Occipital lobe (tissue), 2 donors: ENCODE results near the gene DGKI. TPM values are rescaled to one million over a fixed set of nuclear protein-coding genes. Genes with fewer than 3 reads are reported as not detected.

Experiments used
- DNase-seq: peaks from one replicate; lab custom pipeline; 2025; lab: John Stamatoyannopoulos, UW
- total RNA-seq: library from RNA; depleted of rRNA; stranded (reverse); fragments of >200 nt; gene quantifications from one replicate; pipeline ENCODE4 v1.2.3, GENCODE V29; 2014

The DGKI gene
- total RNA-seq, 1 donor from 2014 or later: 202 TPM

- no peak for DNase-seq
Measured at GRCh38 chr7:137545059-137545716, 301.6 kb downstream of the DGKI start.

GRCh38 chr7:137544453-137545058 is 302.2 kb downstream of the DGKI start:
- no peak for DNase-seq

GRCh38 chr7:137539111-137539715 is 307.6 kb downstream of the DGKI start:
- no peak for DNase-seq

- DNase-seq: no peak
Measured at GRCh38 chr7:137538361-137538762, 308.4 kb downstream of the DGKI start.

- DNase-seq: no peak
Measured at GRCh38 chr7:137535579-137535978, 311.2 kb downstream of the DGKI start.

- DNase-seq: no peak
Measured at GRCh38 chr7:137531671-137532070, 315.1 kb downstream of the DGKI start.

GRCh38 chr7:137527634-137528033 is 319.1 kb downstream of the DGKI start:
- DNase-seq: no peak

GRCh38 chr7:137523171-137523570 is 323.6 kb downstream of the DGKI start:
- DNase-seq: no peak

GRCh38 chr7:137521451-137521850 is 325.3 kb downstream of the DGKI start:
- no peak for DNase-seq

- no peak for DNase-seq
Measured at GRCh38 chr7:137519947-137520346, 326.8 kb downstream of the DGKI start.

- DNase-seq: no peak
Measured at GRCh38 chr7:137519181-137519691, 327.5 kb downstream of the DGKI start.

- DNase-seq: no peak
Measured at GRCh38 chr7:137513091-137513490, 333.7 kb downstream of the DGKI start.

GRCh38 chr7:137507096-137507495 is 339.7 kb downstream of the DGKI start:
- no peak for DNase-seq

- no peak for DNase-seq
Measured at GRCh38 chr7:137506031-137506430, 340.7 kb downstream of the DGKI start.

- DNase-seq: no peak
Measured at GRCh38 chr7:137501562-137501961, 345.2 kb downstream of the DGKI start.

- no peak for DNase-seq
Measured at GRCh38 chr7:137492889-137493288, 353.9 kb downstream of the DGKI start.

GRCh38 chr7:137489880-137490279 is 356.9 kb downstream of the DGKI start:
- DNase-seq: no peak

GRCh38 chr7:137488038-137488437 is 358.7 kb downstream of the DGKI start:
- DNase-seq: no peak

GRCh38 chr7:137485818-137486217 is 361.0 kb downstream of the DGKI start:
- no peak for DNase-seq

- no peak for DNase-seq
Measured at GRCh38 chr7:137484326-137484725, 362.4 kb downstream of the DGKI start.

- DNase-seq: no peak
Measured at GRCh38 chr7:137482466-137482865, 364.3 kb downstream of the DGKI start.

- DNase-seq: no peak
Measured at GRCh38 chr7:137480824-137481365, 365.9 kb downstream of the DGKI start.

GRCh38 chr7:137480401-137480800 is 366.4 kb downstream of the DGKI start:
- no peak for DNase-seq
